HG02678 (cell line): ENCODE results near the gene OSGIN1.

Source experiments
- ATAC-seq: cut with Tn5 transposase; IDR thresholded peaks from one replicate; pipeline ENCODE4 v1.9.1; 2021; ENCODE audit warnings: mild to moderate bottlenecking, moderate library complexity; ENCODE audit not compliant: unreplicated experiment

The OSGIN1 gene

GRCh38 chr16:83956336-83957289, 3.6 kb downstream of the OSGIN1 start:
- no peak for ATAC-seq

DNA sequence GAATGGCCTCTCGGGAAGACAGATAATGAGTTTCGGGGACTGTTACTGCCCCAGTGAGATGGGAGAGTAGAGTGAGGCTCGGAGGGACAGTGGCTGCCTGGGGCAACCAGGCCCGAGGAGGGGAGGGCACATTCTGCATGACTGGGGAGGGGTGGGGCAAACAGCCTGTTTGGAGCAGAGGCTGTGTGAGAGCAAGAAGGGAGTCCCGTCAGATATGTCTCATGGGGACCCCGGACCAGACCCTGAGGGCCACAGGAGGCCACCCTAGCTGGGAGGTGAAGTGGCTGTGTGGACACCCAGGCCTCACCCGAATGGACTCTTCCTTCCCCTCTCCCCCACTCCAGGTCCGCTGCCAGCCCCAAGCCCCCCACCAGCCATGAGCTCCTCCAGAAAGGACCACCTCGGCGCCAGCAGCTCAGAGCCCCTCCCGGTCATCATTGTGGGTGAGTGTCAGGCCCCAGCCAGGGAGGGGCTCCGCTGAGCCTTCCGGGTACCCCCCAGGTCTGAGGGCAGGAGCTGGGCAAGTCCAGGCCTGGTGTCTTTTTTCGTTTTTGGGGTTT, 4.3 kb downstream of the OSGIN1 start:
- ATAC-seq, result no peak

GRCh38 chr16:83958137-83958845, 5.3 kb downstream of the OSGIN1 start:
- ATAC-seq, result no peak

GRCh38 chr16:83958846-83959565, 6.0 kb downstream of the OSGIN1 start:
- ATAC-seq, result no peak

DNA sequence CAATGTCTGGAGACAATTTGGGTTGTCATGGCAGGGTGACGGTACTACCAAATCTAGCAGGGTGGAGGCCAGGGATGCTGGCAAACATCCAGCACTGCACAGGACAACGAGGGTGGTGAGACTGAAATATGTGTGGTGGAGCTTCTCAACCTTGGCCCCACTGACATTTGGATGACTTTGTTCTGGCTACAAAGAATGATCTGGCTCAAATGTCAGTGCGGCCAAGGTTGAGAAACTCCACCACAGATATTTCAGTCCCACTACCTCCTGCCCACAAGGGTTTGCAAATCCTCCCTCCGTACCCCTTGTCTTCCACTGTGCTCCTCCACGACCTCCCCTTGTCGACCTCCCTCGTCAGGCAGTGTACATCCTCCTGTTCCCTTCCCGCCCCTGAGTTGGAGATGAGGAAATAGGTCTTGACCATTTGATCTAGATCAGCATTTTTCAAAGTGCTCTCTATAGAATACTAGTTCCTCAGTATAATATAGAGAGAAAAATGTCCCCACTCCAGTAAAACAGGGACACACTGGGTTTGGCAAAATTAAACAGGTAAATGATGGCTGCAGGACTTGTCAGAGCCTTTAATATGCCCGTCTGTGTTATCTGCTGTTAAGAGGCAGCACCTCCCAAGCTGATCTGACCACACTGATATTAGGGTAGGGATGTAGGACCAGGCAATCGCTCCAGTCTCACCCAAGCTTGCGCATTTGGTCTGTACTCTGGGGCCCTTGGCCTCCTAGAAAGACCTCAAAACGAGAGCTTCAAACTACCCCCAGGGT, 6.8 kb downstream of the OSGIN1 start:
- ATAC-seq, result no peak

DNA sequence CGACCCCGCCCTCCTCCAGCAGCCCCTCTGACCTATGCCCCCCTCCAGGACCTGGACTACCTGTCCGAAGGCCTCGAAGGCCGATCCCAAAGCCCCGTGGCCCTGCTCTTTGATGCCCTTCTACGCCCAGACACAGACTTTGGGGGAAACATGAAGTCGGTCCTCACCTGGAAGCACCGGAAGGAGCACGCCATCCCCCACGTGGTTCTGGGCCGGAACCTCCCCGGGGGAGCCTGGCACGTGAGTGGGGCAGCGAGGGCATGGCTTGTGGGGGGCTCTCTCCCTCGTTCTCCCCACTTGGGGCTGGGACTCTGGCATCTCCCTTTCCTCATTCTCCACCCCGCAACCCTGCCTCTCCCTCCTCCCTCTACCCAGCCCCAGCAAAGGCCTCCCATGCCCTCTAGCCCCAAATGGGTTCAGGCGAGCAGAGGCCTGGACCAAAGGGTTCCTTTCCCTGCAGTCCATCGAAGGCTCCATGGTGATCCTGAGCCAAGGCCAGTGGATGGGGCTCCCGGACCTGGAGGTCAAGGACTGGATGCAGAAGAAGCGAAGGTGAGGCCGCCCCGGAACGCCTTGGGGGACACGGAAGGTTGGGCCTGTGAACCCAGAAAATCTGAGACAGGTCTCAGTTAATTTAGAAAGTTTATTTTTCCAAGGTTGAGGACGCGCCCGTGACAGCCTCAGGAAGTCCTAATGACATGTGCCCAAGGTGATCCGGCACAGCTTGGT, 7.6 kb downstream of the OSGIN1 start:
- no peak for ATAC-seq

DNA sequence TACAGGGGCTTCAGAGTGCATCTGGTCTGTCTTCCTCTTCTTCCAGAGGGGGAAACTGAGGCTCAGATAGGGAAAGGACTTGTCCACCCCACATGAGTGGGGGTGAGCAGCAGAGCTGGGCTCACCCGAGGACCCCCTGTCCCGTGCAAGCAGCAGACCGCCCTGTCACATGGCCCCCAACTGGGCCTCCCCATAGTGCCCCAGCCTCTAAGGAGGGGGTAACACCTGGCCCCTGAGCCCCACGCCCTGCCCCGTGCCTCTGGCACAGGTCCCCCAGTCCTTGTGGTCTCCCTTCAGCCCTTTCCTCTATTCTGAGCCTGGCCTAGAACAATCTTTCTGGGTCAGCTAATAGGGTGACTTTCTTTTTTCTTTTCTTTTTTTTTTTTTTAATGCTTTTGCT, 8.6 kb downstream of the OSGIN1 start:
- ATAC-seq, result no peak

DNA sequence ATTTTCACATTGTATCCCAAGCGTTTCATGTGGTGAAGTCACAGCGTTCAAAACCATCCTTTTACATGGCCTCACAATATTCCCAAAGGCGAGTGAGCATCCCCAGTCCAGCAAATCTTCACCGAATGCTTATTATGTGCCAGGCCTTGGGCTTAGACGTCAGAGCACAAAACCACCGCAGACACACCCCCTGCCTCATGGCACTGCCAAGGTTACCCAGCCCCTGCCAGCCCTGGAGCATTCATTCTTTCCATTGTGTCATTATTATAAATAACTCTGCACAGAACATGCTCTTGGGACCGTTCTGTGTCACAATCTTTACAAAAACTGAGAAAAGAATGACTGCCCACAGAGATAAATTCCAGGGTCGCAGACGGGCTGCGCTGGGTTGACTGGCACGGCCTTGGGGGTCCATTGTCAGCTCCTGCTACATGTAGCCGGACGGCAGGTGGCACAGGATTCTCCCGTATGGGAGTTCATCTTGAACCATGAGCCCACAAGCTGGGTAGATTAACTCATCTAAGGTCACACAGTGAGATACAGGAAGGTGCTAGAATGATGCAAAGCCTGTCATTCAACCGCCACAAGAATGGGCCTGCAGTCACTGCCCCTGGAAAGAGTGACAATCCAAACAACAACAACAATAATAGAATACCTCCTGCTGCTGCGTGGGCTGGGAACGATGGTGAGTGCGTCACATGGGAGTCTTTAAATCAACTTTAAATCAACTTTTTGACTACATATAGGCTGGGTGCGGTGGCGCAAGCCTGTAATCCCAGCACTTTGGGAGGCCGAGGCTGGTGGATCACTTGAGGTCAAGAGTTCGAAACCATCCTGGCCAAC, 10.5 kb downstream of the OSGIN1 start:
- ATAC-seq, result no peak

GRCh38 chr16:83964684-83965443, 11.8 kb downstream of the OSGIN1 start:
- no peak for ATAC-seq

GRCh38 chr16:83965444-83966152, 12.6 kb downstream of the OSGIN1 start:
- no peak for ATAC-seq

DNA sequence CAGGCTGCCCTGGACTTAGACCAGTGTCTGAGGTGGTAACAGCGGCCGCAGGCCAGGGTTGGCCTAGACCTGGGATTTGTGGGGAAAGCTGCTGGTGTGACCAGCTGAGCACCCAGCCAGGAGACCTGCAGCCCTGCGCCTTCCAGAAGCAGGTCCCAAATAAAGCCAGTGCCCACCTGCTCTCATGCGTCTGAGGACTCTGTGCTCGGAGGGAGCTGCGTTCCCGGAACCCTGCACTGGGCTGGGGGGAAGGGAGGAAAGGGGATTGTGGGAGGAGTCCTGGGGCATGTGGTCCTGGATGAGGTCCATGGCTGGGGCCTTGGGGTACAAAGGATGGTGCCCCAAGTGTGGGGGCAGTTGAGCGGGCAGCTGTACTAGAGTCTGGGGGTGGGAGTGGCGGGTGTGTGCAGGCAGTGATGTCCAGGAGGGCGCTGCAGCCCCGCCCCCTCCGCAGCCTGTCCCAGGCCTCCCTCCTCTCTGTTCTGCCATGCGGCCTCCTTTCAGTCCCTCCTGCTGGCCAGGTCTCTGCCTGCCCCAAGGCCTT, 13.2 kb downstream of the OSGIN1 start:
- ATAC-seq, result no peak

GRCh38 chr16:83967091-83967490, 14.1 kb downstream of the OSGIN1 start:
- no peak for ATAC-seq

GRCh38 chr16:83967838-83968305, 14.8 kb downstream of the OSGIN1 start, which contains the start of gene NECAB2:
Gene NECAB2 (plus strand): TSS chr16:83968244. CDS start chr16:83968649, 405 bp downstream.
- ATAC-seq, result no peak

GRCh38 chr16:83968306-83968851, 15.3 kb downstream of the OSGIN1 start:
- ATAC-seq, result no peak

DNA sequence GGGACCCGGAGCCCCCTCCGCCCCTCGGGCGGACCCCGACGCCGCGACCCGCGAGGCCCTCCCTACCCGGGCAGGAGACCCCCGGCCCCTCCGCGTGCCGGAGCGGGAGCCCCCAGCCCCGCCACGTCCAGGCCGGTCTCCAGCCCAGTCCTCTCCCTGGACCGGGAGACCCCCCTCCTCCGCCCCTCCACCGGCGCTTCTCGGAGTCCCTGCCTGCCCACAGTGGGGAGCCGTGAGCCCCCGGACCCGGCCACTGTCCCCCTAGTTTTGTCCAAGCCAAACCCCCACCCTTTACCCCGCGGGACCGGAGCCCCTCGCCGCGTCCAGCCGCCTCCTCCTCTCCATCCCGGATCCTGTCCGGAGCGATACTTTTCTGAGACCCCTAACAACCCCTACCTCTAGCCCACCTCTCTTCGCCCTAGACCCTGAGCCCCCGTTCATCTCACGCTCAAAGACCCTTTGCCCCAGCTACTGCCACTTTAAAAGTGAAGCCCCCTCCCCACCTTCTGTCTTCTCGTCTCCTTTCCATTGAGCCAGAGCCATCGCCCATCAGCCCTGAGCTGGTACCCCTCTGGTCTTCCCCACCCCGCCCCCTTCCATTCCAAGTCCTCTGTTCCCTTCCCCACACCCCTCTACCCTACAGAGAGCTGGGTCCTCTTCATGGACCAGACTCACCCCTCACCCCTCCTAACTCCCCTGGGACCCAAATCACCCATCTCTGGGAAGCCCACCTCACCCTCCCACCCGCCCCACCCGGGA, 16.0 kb downstream of the OSGIN1 start:
- ATAC-seq, result no peak
